Right ventricle myocardium superior (tissue), 1 donor: ENCODE measurements around the gene KDELR1. TPM values are rescaled to one million over a fixed set of nuclear protein-coding genes. Genes with fewer than 3 reads are reported as not detected.
"Not testable (repeated sequence)": the region's sequence is repeated elsewhere in the genome, so short reads cannot be mapped to it uniquely, and the experiment has no call there.

Experiments
- ATAC-seq: fragments of 200-7000 bp; cut with Tn5 transposase; one replicate; pipeline ENCODE4 v1.9.1; 2020; ENCODE audit warnings: mild to moderate bottlenecking; ENCODE audit not compliant: poor library complexity
- DNase-seq: peaks from one replicate; pipeline ENCODE4 v3.0.0-alpha.2; 2020
- intact Hi-C: fragments of 100-400 bp; cut with DNase I; formaldehyde crosslinking; loops from one replicate; pipeline ENCODE4 v1.11.2; 2022
- total RNA-seq: library from RNA; stranded (reverse); fragmentation: NEBNext Ultra II Directional; extraction: Animal tissue kit (Norgen Biotek cat#: 25700); gene quantifications from one replicate; pipeline ENCODE4 v1.2.1, GENCODE V29; 2021
- donor health status: DM: no; HTN: yes; CAD: no; lungs with severe emphysema.

Gene KDELR1
- total RNA-seq, 1 donor from 2014 or later, result 69.5 TPM

DNA sequence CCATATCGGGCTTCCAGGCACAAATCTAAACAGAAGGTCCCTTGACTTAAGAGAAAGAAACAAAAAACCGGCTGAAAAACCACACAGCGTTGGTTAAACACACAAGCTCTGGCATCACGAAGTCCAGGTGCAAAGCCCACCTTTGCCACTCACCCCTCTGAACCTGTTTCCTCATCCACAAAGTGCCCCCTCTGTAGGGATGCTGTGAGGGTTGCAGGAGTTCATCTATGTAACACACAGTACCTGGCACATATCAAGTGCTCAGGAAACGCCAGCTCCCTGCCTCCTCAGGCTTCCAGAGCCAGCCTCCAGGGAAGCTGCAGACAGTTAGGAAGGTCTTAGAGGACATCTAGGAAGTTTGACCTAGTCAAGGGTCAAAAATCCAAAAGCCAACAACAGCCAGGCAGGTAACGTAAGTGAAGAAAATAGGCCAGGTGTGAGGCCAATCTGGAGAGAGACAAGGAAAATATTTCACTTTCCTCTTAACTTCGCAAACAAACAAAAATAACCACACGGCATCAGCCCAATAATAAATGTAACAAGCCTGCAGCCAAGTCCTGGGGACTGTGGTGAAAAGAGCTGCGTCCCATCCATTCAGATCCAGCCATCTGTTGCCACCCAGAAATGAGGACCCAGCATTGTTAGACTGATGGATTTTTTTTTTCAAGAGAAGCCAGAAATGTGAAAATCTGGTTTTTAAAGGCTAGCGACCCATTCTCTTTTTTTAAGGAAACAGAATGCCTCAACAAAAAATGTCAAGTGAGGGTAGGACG lies 10.0 kb downstream of the KDELR1 start:
- intact Hi-C loops, result no loop called here
- DNase-seq (no peak), ATAC-seq (no peak)

DNA sequence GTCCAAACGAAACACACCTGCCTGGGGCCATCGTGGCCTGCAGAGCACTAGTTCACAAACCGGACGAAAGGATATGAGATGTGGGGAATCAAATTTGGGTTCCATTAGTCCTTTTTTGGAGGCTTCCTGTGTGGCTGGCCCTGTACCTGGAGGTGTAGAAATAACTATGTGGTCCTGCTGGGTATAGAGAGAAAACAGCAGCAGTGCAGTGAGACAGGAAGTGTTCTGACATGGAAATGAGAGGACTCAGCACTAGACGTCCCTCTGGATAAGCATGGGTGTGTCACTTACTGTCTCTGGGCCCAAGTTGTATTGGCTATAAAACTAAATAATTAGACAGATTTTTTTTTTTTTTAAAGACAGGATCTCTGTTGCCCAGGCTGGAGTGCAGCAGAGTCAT lies 12.3 kb downstream of the KDELR1 start:
- intact Hi-C loops, result no loop called here
- DNase-seq (no peak), ATAC-seq (no peak)

- ATAC-seq, result no peak
- intact Hi-C loops, result no loop called here
- no peak for DNase-seq
Measured at GRCh38 chr19:48378194-48378570, 13.2 kb downstream of the KDELR1 start.

- DNase-seq, result no peak
- ATAC-seq, result no peak
- intact Hi-C loops, result no loop called here
Measured at GRCh38 chr19:48373567-48373966, 17.8 kb downstream of the KDELR1 start.

DNA sequence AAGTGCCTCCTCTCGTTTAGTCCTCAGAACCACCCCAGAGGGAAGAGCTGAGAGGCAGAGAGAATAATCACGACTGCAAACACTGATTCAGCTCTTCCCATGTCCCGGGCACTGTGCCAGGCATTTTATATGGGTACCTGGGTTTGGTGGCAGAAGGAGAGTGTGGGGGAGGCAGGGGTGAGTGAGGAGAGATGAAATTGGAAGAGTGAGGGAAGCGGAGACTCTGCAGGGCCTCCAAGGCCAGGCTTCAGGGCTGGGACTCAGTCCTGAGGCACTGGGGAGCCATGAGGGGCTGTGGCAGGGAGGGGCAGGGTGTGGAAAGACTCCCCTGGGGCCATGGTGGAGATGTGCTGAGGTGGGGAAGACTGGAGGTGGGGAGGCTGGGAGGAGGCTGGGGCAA lies 18.4 kb downstream of the KDELR1 start:
- ATAC-seq (no peak), DNase-seq (no peak)
- intact Hi-C loops, result no loop called here

DNA sequence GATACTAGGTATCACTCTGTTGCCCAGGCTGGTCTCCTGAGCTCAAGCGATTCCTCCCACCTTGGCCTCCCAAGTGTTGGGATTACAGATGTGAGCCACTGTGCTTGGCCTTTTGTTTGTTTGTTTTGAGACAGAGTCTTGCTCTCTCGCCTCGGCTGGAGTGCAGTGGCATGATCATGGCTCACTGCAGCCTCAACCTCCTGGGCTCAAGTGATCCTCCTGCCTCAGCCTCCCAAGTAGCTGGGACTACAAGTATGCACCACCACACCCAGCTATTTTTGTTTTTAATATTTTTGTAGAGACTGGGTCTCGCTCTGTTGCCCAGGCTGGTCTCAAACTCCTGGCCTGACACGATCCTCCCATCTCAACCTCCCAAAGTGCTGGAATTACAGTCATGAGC lies 19.6 kb downstream of the KDELR1 start:
- ATAC-seq, DNase-seq, intact Hi-C loops: not testable (repeated sequence)

DNA sequence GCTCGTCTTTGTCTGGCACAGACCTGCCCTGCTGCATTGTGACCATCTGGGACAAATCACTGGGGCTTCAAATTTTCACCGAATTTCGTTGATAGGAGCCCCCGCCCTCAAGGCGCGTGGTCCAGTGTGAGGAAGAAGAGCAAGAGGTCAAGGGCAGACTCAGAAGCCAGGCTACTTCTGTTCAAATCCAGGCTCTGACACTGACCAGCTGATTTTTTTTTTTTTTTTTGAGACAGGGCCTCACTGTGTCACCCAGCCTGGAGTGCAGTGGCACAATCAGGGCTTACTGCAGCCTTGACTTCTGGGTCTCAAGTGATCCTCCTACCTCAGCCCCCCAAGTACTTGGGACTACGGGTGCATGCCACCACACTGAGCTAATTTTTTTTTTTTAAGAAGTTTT lies 20.0 kb downstream of the KDELR1 start:
- intact Hi-C loops, result no loop called here
- no peak for DNase-seq
- no peak for ATAC-seq

DNA sequence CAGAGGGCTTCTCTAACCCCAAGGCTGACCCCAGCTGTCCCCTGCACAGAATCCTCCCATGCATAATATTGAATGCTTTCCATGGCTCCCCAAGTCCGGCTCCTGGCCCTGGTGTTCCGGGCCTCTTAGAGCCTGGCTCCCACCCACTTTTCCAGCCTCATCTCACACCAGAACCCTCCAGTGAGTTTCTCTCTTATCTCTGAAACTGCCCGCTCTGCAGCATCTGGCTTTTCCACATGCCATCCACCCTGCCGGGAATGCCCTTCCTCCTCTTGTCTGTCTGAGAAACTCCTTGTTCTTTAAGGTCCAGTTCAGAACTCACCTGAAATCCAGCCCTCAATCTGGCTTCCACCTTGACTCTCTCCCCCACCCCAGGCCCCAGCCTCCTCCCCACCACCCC lies 20.4 kb downstream of the KDELR1 start:
- ATAC-seq (no peak), DNase-seq (no peak)
- intact Hi-C loops, result no loop called here

GRCh38 chr19:48368936-48369335 lies 22.4 kb downstream of the KDELR1 start:
- no peak for DNase-seq
- no peak for ATAC-seq
- intact Hi-C loops, result no loop called here

DNA sequence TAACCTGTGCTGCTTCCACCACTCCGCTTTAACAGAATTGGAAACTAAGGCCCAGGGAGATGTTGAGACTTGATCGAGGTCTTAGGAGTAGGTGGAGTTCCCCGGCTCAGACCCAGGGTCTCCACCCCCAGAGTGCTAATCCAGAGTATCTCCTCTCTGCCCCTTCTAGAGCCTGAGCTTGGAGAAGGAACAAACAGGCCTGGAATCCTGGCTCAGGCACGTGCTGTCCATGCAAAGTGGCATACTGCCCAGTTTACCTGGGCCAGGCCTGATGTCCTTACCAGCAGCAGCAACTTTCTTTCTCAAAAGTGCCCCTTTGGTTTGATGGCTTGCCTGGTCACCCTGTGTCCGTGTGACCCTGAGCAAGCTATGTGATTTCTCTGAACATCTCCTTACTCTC lies 23.5 kb downstream of the KDELR1 start:
- DNase-seq (no peak), ATAC-seq (no peak)

GRCh38 chr19:48365602-48366001 lies 25.7 kb downstream of the KDELR1 start:
- ATAC-seq (no peak), DNase-seq (no peak)
- intact Hi-C loops, result no loop called here

More for the DNA sequence above, 23.5 kb downstream of the KDELR1 start:
- intact Hi-C loops, result no loop called here

DNA sequence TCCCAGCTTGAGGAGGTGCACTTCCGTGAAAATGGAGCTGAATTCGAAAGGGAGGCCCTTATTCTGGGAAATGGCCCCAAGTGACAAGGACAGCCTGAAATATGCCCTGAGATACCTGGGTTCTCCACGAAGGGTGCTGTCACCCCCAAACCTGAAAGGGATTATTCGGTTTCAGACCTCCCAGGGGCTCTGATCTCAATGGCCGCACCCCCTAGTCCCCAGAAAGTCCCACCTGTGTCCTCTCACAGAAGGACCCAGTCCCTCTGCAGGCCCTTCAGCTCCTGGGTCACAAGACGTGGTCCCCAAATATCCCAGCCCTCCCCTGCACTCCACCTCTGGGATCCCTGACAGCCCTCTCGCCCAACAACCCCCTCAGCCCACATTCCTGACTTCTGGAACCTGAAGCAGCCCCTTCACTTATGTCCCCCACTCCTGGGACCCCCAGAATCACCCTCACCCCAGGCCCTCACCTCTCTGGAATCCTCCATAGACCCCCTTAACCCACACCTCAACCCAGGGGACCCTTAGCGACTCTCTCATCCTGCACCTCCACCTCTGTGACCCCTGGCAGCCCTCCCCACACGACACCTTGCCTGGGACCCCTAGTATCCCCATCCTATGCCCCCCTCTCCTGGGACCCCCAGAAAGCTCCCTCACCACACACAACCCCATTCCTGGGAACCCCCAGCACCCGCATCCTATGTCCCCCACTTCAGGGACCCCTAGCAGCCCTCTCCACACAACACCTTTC lies 26.6 kb downstream of the KDELR1 start:
- ATAC-seq (no peak), DNase-seq (no peak)
- intact Hi-C loops, result no loop called here

DNA sequence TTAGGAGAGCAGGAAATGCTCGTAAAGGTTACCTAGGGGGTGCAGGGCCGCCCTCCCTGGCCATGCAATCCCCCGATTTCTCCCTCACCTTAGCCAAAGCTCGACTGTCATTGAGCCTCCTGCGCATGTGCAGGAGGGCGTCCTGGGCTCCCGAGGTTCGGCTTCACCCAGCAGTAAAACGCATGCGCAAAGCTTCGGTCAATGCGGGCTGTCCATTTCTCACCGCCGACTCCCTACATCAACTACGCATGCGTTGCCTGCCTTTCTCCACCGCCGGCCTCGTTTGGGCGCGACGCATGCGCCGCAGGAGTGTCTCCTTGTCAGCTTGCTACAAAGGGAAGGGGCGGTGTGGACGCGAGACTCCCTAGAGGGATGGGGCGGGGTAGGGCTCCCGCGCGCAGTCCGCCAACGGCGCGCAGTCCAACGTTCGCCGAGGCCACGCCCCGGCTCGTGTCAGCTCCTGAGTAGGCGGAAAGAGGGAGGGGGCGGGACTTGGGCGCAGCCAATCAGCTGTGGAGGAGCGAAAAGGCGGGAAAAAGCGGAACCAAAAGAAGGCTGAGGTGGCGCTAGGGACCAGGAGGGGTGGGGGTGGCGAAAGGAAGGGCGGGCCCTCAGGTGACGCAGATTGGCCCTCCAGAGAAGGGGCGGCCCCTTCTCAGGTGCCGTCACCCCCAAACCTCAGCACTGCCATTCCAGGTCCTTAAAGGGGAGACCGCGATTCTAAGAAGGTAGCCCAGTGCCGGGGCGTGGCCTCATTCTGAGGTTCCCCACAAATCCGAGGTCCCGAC lies 27.3 kb downstream of the KDELR1 start, which contains the start of the genes SYNGR4 and TMEM143:
TSS of gene SYNGR4 (plus strand) at position 558 of the 788 bp plus-strand sequence. CDS start 1,476 bp downstream, outside the sequence.
TSS of gene TMEM143 (minus strand) at position 131 of the 788 bp plus-strand sequence. CDS start at position 111, 20 bp downstream.
- DNase-seq, result peak; percentile 99
- intact Hi-C loops, result no loop called here
- ATAC-seq, result peak; percentile 94

DNA sequence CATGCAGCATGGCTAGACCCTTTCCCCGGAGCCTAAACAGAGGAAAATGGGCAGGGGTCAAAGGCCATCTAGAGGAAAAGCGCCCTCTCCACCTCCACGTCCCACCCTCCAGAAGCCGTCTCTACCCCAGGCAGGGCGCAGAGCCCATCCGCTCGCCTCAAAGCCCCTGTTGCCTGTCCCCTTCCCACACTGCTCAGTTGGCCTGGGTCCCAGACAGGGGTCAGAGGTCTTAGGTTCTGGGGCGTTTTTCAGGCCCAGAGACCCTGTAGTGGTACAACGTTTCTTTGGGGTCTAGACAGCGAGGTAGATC lies 27.9 kb downstream of the KDELR1 start:
- DNase-seq (no peak), ATAC-seq (peak; percentile 23)
- intact Hi-C loops, result no loop called here

- peak; percentile 97 for DNase-seq
- peak; percentile 92 for ATAC-seq
- intact Hi-C loops, result no loop called here
Measured at GRCh38 chr19:48362716-48363499, 28.4 kb downstream of the KDELR1 start.

DNA sequence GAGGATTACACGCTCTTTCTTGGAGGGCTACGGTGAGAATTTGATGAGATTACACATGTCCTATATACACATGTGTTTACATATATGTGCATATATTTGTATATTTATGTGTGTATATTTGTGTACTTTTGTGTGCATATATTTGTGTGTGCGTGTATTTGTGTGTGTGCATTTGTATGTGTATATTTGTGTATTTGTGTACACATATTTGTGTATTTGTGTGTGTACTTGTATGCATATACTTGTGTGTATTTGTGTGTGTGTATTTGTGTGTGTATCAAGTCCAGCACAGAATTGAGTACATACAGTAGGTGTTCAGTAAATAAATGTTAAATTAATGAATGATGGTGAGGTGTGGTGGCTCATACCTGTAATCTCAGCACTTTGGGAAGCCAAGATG lies 29.4 kb downstream of the KDELR1 start:
- DNase-seq (no peak), ATAC-seq (no peak)
- intact Hi-C loops, result no loop called here

DNA sequence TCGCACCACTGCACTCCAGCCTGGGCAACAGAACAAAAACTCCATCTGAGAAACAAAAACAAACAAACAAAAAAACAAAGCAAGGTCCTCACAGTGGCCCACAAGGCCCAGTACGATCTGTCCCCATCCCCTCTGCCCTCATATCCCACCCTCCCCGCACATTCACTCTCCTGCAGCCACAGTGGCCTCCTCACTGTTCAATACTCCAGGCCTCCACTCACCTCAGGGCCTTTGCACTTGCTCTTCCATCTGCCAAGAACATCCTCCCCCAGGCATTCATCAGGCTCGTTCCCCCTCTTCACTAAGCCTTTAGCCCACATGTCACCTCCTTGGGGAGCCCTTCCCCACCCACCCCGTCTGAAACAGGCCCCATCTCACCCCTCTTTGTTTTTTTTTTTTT lies 32.2 kb downstream of the KDELR1 start:
- intact Hi-C loops, result no loop called here
- ATAC-seq (no peak), DNase-seq (no peak)

DNA sequence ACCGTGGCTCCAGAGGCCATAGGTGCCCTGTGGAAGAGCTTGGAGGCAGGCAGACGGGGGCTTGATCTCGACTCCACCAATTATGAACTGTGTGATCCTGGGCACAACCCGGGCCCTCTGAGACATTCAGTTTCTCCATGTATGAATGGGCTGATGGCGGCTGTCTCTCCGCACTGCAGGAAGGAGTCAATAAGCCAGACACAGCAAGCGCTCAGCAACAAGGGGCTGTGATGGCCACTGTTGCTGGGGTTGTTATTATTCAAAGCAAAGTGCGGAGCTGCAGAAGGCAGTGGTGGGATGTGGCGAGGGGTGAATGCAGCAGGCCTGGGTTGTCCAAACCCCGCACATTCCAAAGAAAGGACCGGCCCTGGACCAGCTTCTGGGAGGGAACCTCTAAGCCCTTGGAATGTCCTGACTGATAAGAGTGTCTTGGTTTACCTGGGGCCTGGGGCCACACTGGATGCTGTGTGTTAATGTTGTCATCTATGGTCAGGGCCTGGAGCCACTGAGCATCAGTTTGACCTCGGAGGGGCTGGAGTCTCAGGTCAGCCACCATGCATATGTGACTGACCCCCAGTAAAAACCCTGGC lies 35.9 kb downstream of the KDELR1 start:
- DNase-seq (no peak), ATAC-seq (no peak)
- intact Hi-C loops, result no loop called here
